Activated T-cell treated with anti-CD3 and anti-CD28 coated beads for 48 hours (primary cell): ENCODE data around the gene KRTAP17-1.
"Not testable (repeated sequence)": the region's sequence is repeated elsewhere in the genome, so short reads cannot be mapped to it uniquely, and the experiment has no call there.

Experiments used
- DNase-seq: peaks from one replicate; pipeline ENCODE4 v3.0.0-alpha.2; 2020; ENCODE audit warnings: low read depth

Gene KRTAP17-1

DNA sequence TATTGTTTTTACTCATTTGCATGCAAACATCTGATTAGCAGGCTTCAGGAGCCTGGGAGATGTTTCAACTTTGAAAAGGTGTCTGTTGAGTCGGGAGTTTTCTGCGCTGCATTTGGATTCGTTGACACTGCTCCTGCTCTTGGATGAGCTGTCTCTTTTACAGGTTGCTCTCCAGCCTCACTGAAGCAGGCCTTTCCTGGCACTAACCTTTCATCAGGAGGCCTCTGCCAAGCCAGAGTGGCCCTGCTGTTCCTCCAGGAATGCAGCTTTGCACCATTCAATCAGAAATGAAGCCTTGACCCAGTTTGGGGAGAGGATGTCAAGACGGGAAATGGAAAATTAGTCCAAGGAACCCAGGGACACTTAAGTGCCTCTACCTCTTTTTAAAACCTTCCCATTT, 12.5 kb downstream of the KRTAP17-1 start:
- DNase-seq, result no peak

DNA sequence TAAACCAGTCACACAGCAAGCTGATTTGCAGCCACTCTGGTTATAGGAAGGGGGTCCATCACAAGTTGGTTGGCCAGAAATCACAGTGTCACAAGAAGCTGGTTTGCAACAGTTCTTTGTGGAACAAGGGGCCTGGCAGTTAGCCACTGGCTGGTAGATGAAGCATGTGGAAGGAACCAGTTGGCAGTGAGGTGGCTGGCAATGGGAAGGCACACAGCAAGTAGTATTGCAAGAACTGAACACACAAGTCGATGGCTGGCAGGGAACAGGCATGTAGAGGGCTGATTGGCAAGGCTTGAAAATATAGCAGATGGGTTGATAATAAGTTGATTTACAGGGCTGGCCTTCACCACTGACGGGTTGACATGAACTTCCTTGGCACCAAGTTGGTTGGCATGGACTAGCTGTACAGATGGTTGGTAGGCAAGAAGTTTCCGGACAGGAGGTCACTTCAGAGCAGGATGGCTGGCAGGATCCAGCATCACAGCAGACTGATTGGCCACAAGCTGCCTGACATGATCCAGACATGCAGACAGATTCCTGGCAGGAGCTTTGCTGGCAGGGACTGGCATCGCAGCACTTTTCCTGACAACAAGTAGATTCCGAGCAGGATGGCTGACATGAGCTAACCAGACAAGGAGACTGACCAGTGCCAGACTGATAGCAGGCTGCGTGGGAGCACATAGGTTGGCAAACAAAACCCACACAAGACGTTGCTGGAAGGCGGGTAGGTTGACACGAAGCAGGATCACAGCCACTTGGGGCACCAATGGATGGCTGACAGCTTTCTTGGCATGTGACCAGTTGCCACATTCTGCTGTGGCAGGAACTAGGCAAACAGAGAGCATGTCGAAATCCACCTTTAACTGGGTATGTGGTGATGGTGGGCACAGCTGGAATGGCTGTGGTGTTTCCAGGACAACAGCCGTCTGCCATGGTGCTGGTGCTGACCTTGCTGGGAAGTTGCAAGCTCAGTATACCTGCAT, 13.3 kb downstream of the KRTAP17-1 start, which contains the start of gene KRTAP29-1:
TSS of gene KRTAP29-1 (minus strand) at position 936 of the 986 bp plus-strand sequence. CDS start at position 936, 0 bp downstream.
- DNase-seq, result no peak

DNA sequence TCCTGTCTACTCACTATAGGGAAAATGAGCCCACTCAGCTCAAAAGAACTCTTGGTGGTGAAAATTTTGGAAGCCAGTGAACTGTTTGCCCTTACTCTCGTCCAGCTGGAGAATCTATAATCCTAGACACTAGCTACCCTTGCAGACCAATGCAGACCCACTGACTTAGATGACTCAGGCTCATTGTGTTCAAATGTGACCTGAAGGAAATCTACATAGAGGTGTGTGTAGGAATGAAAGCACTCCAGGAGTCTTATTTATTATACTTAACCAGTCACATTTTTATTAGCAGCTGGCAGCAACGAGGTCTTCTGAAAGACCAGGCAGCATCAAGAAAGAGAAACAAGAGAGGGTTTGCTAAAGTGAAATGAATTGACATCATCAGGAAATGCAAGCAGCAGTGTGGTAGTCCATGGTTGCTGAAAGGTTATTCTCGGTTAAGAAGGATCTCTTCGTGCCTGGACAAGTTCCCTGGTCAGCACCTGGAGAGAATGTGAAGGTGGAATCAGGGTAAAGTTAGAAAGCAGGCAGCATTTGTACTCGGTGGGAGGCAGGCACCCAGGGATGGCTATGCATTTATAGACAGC, 14.2 kb downstream of the KRTAP17-1 start:
- DNase-seq, result no peak

DNA sequence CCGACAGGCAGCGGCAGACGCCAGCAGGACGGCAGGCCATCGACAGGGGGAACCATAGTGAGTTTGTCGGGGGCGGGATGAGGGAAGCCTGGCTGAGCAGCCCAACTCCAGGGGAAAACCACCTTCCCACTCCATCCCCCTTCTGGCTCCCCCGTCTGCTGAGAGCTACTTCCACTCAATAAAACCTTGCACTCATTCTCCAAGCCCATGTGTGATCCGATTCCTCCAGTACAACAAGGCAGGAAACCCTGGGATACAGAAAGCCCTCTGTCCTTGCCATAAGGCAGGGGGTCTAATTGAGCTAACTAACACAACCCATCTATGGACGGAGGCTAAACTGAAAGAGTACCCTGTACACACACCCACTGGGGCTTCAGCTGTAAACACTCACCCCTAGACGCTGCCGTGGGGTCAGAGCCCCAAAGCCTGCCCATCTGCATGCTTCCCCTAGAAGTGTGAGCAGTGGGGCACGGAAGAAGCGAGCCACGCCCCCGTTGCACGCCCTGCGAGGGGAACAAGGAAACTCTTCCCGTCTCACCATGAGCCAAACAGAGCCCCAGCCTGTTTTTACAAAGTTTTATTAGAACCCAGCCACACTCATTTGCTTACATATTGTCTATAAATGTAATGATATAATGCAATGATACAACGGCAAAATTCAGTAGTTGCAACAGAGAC, 16.9 kb downstream of the KRTAP17-1 start:
- DNase-seq, result no peak

DNA sequence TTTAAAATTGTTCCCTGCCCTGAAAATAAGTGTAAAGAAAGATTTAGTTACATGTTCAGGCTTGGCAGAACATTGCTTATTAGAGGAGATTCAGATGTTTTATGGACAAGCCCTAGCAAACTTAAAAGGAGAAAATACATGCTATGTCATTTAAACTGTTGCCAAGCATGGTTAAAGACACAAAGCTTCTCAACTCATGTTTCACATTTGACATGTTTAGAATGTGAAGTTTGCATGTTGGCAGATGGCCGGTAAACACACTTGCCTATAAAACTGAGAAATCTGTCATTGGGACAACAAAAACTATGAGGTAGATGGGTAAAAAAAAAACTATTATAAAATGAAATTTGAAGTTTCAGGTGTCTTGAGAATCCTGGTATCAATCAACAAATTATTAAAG, 18.7 kb downstream of the KRTAP17-1 start:
- no peak for DNase-seq

DNA sequence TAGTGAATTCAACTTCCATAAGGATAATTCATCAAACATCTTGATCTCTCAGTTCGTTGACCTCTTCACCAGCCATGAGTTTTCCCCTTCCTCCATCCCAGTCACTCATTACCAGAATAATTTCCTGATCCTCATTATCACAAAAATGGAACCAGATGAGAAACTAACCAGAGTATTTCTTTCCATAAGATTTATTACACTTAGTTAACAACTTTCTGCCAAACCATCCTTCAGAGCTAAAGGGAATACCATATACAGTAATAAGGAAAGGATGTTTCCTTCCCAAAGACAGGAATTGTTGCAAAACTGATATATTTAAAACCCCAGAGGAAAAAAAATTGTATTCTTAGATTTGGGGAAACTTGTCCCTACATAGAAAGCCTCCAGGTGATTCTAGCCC, 21.5 kb downstream of the KRTAP17-1 start:
- DNase-seq, result no peak

DNA sequence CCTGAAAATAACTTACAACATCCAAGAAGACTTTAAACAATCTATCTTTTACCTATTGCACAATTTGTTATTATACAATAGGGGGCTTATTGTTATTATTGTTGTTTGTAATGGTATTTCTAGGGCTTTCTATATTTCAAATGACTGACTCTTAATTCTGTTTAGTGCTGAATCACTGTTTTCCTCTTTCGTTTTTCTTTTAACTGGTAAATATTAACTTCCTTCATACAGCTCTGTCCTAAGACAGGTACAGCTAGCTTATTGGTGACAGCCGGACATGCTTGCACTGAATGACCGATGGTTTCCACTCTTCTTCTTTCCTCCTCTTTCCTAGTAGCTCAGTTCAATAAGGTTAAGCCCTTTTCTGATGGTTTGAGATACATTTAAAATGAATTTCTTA, 28.5 kb downstream of the KRTAP17-1 start:
- no peak for DNase-seq

DNA sequence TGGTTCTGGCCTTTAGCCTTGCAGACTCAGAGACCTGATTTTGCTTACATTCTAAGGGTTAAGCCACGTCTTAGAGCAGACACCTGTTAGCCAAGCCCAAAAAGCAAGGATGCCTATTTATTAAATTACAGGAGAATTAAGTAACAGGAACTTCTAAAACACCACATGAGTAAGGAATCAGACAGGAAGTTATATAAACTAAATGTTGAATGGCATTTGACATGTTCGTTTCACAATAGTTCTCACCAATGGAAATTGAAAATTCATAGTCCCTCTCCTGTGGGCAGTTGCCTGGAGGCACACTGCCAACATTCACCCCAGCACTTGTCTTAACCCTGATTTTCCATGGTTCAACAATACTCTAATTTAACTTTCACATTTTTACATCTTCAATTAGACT, 31.0 kb downstream of the KRTAP17-1 start:
- no peak for DNase-seq

DNA sequence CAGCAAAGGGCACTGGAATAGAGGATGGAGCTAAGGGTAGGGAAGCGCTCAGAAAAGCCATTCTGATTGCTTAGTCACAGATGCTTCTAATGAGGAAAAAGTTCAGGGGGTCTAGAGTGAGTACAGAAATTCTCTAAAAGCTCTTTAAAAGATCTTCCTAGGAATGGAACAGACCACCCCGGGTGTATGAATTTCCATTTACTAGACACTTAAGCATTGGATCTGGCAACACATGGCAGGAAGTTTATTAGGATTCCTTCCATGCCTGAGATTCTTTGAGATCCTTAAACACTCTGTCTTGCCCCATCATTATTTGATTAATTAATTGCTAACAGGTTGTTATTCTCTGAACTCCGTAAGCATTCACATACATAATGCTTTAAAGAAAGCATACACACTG, 31.5 kb downstream of the KRTAP17-1 start:
- DNase-seq, result no peak

DNA sequence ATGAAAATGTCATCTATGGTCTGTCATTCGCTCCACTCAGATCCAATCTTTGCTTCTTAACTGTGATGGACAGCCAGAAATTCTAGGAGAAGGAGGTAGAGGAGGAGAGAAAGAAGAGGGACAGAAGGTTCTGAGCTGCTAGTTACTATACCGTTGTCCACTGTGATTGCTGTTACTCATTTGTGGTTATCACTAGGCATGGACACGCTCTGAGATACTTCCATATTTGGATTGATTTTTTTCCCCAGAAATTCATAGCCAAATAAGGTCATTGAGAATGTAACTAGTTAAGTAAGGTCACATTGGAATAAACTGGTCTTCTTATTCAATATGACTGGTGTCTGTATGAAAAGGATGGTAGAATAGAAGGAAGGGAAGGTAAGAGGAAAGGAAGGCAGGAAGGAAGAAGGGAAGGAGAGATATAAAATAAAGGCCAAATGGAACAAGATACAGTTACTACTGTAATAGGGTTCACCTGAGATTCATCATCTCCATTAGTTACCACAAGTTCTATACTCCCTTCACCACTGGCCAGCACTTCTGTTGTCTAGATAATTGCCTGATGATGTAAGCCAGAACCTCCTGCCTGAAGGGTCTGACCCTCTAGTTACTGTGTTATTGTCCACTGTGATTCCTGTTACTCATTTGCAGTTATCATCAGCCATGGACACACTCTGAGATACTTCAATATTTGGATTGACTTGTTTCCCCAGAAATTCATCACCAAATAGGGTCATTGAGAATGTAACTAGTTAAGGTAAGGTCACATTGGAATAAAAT, 37.1 kb downstream of the KRTAP17-1 start:
- DNase-seq, result no peak

DNA sequence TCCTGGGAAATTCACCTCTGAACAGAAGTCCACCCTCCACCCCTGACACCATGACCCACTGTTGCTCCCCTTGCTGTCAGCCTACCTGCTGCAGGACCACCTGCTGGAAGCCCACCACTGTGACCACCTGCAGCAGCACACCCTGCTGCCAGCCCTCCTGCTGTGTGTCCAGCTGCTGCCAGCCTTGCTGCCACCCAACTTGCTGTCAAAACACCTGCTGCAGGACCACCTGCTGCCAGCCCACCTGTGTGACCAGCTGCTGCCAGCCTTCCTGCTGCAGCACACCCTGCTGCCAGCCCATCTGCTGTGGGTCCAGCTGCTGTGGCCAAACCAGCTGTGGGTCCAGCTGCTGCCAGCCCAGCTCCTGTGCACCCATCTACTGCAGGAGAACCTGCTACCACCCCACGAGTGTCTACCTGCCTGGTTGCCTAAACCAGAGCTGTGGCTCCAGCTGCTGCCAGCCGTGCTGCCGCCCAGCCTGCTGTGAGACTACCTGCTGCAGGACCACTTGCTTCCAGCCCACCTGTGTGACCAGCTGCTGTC, 39.8 kb downstream of the KRTAP17-1 start, which contains the start of gene KRTAP9-7:
TSS of gene KRTAP9-7 (plus strand) at position 51 of the 543 bp plus-strand sequence. CDS start at position 51, 0 bp downstream.
- DNase-seq, result not testable (repeated sequence)

DNA sequence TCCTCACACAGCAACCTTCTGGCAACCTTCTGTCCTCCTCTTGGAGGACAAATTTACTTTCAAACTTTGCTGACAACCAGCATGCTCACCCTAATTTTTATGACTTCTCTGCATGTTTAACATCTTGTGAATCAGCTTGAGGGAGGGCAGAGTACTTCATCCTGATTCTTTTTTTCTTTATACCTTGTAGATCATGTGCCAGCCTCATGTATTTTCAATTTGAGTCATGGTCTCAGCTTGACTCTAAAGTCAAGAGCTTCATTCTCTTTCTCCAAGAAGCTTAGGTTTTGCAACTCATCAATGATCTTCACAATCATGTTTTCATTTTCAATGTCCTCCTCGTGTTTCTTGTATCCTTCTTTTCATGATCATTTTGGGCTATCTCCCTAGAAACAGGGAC, 43.7 kb downstream of the KRTAP17-1 start:
- no peak for DNase-seq

DNA sequence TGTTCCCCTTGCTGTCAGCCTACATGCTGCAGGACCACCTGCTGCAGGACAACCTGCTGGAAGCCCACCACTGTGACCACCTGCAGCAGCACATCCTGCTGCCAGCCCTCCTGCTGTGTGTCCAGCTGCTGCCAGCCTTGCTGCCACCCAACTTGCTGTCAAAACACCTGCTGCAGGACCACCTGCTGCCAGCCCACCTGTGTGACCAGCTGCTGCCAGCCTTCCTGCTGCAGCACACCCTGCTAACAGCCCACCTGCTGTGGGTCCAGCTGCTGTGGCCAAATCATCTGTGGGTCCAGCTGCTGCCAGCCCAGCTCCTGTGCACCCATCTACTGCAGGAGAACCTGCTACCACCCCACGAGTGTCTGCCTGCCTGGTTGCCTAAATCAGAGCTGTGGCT, 44.2 kb downstream of the KRTAP17-1 start:
- DNase-seq, result not testable (repeated sequence)

DNA sequence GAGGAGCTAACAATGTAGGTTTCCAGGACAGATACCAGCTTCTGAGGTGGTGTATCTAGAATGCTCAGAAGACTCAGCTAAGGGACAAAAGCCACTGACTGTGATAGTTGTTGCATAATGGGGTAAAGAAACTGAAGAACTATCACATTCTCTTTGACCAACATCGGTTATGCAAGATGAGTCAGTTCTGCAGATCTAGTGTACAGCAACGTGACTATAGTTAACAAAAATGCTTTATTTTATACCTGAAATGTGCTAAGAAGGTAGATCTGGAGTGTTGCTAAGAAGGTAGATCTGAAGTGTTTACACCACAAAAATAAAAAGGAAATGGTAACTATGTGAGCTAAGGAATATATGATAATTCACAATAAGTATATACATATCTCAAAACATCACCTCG, 47.8 kb downstream of the KRTAP17-1 start:
- no peak for DNase-seq

DNA sequence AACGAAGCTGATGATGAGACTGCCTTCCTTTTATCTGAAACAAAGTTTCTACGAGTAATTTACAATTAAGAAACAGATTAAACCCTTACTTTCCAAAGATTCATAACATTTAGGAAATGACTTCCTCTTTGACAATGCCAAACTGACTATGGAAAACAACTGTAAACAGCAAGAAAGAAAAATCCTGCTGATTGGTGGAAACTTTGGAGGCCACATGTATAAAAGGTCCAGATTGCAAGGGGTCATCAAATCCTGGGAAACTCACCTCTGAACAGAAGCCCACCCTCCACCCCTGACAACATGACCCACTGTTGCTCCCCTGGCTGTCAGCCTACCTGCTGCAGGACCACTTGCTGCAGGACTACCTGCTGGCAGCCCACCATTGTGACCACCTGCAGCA, 50.4 kb downstream of the KRTAP17-1 start, which contains the start of gene KRTAP9-6:
TSS of gene KRTAP9-6 (plus strand) at position 301 of the 400 bp plus-strand sequence. CDS start at position 301, 0 bp downstream.
- no peak for DNase-seq
